ENCODE results near the gene NDST1.
"Not testable (repeated sequence)": the region's sequence is repeated elsewhere in the genome, so short reads cannot be mapped to it uniquely, and the experiment has no call there.

Gene NDST1

DNA sequence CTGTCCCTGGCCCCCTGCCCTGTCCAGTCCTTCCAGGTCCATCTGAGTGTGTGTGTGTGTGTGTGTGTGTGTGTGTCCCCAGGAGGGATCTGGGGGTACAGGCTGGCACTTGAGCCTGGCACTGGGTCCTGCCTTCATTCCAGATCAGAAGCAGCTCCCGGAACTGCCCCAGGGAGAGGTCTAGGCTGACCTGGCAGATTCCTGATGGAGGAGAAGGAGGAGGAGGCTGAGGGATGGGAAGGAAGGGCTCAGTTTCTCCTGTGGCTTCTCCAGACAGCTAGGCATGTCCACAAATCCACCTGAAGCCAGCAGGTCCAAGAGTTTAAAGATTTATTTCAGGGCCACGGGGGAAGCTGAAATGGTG is 328 bp downstream of the NDST1 start:
- no peak for DNase-seq (ENCODE audit: low read depth in 2 of 2)

DNA sequence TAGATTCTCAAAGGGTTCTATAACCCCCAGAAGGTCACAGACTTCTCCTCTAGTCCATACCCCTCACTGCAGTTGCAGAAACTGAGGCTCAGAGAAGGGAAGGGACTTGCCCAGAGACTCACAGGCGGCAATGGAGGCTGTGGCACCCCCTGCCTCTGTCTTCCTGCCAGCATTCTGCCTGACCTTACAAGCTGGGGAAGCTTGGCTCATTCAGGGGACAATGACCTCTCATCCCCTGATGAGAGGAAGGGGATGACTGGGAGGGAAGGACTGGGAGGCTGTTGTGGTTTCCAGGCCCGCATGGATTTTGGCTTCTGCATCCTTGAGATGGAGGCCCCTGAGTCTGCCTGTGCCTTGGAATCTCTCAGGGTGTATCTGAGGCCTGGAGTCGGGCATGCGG is 897 bp downstream of the NDST1 start:
- DNase-seq (ENCODE audit: low read depth in 2 of 2) = no peak

DNA sequence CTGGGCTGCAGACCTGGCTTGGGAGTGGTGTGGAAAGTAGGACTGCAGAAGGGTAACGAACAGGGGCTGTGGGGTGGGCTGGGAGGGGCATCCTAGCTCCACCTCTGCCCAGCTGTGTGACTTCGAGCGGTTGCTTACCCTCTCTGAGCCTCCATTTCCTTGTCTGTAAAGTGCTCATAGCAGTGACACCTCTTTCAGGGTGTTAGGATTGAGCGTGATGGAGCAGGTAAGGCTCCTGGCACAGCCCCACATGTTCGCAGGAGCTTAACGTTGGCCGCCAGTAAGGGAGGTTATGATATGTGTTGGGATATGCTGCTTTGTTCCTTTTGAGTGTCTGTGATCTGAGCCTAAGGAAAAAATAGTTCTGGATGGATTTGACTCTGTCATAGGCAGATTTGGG is 2.1 kb downstream of the NDST1 start:
- DNase-seq (ENCODE audit: low read depth in 2 of 2) = no peak

DNA sequence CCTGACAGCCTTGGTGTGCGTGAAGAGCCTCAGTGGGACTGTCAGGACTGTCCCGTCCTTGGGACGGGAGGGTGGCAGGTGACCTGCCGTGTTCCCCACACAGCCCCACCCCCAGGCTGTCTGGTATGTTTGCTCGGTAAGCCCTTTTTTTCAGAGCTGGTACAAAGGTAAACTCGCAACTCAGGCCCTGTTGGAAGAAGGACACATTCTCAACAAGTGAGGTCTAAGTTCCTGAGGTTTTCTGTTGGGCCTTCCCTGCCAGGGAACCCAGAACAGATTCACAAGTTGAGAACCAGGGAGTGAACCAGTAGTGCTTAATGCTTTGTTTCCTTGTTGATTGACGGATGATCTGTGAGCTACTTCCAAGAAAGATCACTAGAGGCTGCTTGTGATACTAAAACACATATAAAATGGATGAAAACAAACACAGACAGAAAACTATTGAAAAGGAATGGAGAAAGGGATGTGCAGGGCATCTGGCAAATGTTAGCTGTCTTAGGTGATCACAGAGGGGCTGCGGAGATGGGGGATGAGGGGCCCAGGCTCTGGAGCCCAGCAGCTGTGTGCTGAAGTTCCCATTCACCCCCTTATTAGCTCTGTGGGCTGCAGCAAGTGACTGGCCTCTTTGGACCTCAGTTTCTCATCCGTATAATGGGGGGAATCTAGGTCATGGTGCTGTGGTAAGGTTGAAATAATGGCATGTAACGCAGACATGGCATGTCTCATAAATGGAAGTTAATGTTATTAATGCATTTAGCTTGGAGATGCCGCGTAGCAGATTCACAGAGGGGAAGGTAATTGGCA is 2.7 kb downstream of the NDST1 start:
- DNase-seq (ENCODE audit: low read depth in 2 of 2) = no peak

DNA sequence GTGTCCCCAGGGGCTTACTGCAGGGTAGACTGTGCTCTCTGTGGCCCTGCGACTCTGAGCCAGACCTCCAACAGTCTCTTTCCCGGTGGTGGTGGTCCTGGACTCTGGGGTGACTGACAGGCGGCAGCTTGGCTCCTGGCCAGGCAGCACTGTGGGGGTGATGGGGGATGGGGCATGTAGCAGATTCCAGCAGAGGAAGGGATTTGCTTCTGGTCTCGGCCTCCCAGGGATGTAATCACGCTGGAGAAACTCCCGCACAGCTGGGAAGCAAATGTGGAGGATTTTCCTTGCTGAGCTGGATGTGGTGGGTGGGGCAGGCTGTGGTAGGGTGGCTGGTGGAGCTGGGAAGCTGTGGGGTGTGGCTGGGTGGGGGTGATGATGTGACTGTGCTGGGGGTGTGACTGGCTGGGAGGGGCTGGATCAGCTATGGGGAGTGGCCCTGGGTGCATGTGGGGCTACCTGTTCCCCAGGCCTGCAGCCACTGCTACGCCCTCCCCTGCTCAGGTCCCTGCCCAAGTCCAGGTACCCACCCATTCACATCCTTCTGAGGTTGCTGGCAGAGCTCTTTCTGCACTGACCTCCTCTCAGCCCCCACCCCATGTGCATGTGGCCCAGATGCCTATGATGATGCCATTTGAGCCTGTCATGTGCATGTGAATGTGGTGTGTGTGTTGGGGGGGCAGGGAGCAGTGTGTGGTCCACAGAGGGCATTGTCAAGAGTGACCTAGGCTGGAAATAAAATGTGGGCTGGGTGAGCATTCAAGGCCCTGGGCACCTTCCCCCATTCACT is 3.8 kb downstream of the NDST1 start:
- no peak for DNase-seq (ENCODE audit: low read depth in 2 of 2)

DNA sequence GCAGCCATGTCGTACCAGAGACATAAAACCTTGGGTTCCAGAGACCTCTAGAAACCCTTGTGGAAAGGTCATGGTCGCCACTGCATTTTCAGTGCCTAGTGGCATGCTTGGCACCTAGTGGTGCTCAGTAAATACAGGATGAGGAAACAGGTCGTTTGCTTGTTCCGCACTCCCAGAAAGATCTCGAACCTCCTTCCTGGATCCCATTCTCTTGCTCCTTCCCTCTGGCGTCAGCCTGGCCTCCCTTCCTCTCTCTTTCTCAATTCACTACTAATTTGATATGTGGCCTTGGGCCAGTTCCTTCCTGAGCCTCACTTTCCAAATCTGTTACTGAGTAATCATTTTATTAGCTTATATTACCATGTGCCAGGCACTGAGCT is 4.4 kb downstream of the NDST1 start:
- no peak for DNase-seq (ENCODE audit: low read depth in 2 of 2)

DNA sequence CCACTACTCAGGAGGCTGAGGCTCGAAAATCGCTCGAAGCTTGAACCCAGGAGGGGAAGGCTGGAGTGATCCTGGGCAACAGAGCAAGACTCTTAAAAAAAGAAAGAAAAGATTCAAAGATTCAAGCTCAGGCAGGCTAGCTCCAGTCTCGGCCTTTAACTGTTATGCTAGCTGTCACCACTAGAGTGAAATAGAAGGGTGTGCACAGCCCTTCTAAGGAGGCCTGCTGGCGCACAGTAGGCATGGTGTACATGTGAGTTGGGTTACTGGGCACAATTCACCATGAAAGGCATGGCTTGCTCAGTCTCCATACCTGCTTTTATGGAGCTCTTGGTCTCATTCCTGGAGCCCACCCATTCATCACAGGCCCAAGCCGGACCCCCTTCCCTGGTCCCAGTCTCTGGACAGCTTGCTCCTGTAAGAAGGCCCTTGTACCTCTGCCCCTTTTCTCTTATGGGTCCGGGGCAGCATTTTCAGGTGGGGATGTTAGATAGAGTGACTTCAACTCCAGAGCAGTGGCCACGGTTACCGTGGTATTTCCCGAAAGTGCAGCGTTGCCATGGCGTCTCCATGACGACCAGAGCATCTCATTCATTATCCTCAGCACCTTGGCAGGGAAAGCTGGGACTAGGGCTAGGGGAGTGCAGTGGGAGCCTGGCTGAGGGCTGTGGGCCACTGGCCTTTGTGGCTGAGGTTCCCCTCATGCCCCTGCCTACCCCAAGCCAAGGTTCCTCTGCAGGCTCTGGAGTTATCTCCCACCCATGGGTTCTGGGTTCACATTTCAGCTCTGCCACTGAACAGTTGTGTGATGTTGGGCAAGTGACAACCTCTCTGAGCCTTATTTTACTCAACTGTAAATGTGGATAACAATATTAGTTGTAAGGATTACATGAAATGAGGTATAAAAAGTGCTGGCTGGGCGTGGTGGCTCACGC is 5.7 kb downstream of the NDST1 start:
- no peak for DNase-seq (ENCODE audit: low read depth in 2 of 2)

DNA sequence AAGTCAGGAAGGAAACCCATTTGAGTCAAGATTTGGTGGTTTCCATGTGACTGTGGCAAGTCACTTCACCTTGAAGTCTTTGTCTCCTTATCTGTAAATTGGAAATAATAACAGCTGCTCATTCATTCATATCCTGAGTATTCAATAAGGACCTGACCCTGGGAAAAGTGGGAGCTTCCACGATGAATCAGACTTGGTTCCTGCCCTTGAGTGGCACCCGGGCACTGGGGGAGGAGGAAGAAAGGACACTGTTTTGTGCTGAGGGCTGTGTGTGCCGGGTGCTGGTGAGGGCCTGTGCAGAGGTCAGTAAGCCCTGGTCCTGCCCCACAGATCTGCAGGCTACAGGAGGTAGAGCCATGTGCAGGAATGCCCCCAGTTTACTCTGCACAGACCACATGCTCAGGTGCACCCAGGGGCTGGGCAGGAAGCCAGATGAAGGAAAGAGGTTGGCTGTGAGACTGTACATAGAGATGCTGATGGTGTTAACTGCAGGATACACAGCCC is 6.8 kb downstream of the NDST1 start:
- DNase-seq (ENCODE audit: low read depth in 2 of 2) = no peak

DNA sequence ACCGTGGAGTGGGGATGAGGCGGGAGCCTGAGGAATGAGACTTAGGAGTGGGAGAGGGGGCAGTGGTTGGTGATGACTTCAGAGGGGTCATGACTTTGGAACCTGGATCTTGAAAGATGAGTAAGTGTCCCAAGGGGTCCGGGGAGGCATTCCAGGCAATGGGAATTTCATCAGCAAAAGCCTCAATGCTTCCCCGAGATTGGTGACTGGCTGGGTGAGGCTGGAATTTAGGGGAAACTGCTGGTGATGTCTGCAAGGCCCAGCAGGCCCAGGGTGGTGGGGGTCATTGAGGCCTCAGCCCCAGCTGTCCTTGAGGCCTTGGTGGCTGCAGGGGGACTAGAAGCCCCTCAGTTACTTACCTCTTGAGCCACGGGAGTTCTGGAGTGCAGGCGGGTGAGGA is 7.5 kb downstream of the NDST1 start:
- no peak for DNase-seq (ENCODE audit: low read depth in 2 of 2)

DNA sequence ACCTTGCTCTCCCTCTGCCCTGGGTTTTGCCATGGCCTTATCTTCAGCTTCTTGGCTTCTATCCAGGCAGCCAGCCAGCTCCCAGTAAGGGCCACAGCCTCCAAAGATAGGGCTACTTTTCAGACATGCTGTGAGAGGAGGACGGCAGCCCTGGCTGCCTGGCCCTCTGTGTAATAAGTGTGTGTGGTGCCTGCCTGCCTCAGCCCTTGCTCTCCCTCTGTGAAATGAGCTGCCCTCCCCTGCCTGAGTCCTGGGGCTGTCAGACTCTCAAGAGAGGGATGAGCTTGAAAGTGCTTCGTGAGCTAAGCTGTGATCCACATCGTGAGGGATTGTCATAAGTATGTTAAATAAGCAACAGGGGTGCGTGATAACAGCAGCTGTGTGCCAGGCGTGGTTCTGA is 8.1 kb downstream of the NDST1 start:
- DNase-seq (ENCODE audit: low read depth in 2 of 2) = no peak

DNA sequence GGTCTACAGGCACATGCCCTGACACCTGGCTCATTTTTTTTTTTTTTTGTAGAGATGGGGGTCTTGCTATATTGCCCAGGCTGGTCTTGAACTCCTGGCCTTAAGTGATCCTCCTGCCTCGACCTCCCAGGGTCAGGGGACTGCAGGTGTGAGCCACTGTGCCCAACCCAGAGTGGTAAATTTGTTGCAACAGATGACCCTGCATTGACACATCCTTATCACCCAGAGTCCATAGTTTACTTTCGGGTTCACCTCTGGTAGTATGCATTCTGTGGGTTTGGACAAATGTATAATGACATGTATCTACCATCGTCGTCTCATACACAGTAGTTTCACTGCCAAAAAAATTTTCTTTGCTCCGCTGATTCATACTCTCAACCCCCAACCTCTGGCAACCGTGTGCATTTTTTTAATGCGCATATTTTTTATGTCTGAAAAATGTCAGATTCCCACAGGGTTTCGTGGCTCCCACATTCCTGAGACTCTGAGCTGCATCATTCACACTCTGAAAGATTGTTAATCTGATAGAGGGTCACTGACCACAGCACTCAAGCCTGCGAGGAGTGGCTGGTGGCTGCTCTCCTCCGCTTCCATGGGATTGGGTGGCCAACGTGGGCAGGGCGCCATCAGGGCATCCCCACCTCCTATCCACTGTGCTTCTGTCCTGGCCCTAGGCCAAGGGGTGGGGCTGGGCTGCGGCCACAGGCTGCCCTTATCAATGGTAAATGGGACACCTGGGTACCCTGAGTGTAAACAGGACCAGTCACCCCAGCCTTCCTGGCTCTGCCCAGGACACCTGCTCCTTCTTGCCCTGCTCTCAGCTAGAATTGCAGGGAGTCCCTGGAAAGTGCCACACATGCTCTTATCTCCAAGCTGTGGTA is 9.6 kb downstream of the NDST1 start:
- no peak for DNase-seq (ENCODE audit: low read depth in 2 of 2)

DNA sequence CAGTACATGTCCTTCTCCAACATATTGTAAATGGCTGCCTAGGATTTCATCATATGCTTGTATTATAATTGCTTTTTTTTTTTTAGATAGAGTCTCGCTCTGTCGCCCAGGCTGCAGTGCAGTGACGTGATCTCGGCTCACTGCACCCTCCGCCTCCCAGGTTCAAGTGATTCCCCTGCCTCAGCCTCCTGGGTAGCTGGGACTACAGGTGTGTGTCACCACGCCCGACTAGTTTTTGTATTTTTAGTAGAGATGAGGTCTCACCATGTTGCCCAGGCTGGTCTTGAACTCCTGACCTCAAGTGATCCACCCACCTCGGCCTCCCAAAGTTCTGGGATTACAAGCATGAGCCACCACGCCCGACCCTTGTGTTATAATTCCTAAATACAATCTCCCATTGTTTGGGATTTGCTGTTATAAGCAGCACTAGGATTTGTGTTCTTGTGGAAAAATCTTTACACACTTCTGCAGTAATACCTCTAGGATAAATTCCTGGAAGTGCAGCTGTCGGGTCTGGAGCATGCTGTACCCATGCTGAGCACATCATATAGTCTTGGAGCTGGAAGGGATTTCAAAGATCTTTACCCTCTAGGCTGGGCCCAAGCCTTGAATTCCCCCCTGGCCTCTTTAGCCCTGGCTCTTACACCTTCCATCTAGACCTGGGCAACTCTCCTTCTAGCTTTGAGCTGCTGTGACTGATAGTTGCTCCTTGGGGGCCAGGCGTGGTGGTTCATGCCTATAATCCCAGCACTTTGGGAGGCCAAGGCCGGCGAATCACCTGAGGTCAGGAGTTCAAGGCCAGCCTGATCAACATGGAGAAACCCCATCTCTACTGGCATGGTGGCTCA is 11.0 kb downstream of the NDST1 start:
- not testable (repeated sequence) for DNase-seq (ENCODE audit: low read depth in 2 of 2)

DNA sequence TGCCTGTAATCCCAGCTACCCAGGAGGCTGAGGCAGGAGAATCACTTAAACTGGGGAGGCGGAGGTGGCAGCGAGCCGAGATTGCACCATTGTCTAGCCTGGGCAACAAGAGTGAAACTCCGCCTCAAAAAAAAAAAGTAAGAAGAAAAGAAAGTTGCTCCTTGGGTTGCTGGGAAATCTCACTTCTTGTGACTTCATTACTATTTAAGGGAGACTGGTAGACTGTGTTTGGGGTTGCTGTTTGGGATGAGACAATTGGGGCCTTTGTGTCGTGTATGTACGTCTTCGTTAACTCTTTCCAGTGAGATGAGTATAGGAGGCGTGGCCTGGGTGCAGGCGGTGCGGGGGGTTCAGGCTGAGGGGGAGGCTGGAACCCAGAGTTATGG is 11.6 kb downstream of the NDST1 start:
- no peak for DNase-seq (ENCODE audit: low read depth in 2 of 2)

DNA sequence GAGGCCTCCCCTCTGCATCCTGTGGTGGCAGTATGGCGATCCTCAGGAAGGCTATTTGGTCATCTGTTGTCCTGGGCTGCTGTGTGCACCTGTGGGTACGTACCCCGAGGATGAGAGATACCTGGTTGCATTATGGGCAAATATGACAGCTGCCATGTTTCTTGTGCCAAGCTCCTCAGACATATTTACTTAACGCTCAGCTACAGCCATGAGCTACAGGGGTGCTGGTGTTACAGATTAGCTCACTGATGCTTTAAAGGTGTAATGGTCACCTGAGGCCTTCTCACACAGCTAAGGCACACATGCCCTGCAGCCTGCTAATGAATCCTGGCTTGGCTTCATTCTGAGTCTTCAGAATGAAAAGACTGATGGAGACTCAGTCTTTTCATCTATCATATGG is 12.0 kb downstream of the NDST1 start:
- no peak for DNase-seq (ENCODE audit: low read depth in 2 of 2)

DNA sequence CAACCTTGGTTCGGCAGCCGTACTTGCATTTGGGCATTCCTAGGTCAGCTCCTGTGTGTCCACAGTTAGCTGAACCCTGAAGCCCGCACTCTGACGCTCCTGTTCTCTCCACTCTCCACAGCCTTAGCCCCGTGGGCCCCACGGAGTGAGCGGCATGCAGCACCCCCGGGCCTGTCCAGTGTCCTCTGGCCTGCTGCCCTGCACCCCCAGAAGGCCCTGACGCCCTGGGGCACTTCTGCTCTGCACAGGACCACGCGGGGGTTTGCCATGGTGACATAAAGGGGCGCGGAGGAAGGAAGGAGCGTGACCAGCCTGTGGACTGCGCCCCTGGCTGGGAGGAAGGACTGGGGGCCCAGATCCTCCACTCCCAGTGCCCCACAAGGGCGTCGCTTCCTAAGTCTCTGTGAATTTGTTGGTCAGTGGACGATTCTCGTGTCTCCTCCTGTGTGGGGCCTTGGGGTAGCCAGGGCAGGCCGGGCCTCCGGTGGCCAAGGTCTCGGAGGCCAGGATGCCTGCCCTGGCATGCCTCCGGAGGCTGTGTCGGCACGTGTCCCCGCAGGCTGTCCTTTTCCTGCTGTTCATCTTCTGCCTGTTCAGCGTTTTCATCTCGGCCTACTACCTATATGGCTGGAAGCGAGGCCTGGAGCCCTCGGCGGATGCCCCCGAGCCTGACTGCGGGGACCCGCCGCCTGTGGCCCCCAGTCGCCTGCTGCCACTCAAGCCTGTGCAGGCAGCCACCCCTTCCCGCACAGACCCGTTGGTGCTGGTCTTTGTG is 13.0 kb downstream of the NDST1 start:
- DNase-seq (ENCODE audit: low read depth in 2 of 2) = no peak

DNA sequence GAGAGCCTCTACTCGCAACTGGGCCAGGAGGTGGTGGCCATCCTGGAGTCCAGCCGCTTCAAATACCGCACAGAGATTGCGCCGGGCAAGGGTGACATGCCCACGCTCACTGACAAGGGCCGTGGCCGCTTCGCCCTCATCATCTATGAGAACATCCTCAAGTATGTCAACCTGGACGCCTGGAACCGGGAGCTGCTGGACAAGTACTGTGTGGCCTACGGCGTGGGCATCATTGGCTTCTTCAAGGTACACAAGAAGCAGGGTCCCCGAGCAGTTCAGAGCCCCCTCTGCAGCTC is 13.5 kb downstream of the NDST1 start:
- no peak for DNase-seq (ENCODE audit: low read depth in 2 of 2)

DNA sequence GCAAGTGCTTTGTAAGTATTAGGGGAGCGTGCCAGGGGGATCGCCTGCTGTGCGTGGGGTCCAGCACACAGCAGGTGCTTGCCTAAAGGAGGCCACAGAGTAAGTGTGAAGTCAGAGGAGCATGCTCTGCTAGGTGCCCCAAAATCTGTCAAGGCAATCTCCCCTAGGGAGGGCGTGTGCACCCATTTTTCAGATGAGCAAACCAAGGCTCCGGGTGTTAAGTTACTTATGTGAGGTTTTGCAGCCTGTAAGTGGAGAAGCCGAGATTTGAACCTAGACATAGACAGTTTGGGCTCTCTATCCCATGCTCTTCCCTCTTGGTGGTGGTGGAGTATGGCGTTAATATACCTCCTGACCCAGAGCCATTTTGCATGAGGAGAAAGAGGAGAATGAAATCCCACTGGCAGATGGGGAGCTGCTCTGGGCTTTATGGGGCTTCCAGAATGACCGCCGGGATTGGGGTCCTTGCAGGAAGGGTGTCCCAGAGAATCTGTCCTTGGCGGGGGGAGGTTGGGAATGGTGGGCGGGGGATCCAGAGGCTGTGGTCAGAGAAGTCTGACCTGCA is 14.1 kb downstream of the NDST1 start:
- DNase-seq (ENCODE audit: low read depth in 2 of 2) = no peak

DNA sequence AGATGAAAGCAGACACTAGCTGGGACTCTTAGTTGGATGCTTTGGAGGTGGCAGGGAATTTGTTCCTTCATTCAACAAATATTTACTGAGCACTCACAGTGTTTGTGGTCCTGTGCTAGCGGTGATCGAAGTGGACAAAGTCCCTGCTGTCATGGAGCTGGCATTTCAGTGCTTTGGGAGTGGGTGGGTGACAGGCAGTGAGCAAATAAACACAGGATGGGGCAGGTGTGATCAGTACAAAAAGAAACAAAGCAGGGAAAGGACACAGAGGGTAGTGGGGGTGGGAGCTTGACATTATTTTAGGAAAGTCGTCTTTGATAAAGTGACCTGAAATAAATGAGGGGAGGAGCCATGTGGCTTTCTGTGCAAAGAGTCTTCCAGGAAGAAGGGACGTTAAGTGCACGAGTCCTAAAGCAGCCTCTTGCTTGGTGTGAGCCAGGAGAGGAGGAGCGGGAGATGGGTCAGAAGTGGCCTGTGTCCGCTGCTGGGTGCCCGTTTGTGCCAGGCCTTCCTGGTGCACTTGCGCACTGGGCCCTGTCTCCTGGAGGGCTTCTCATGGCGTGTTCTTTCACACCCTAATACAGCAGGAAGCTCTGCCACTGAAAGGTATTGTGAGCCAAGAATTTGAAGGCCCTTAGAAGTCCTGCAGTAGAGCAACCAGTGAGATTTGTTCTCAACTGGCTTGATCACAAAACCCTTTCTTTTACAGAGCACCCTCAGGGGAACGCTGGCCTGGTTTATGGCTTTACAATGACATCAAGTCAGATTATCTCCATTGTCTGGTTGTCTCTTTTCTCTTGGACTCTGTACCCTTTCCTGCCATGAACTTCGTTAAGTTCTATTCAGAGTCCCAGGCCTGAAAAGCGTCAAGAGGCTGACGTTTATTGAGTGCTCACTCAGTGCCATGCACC is 14.8 kb downstream of the NDST1 start:
- no peak for DNase-seq (ENCODE audit: low read depth in 2 of 2)
